ENCODE measurements around the gene FAM131B. TPM values are rescaled to one million over a fixed set of nuclear protein-coding genes. Genes with fewer than 3 reads are reported as not detected.

Gene FAM131B
- under 1 TPM; 0.16 to 0.28 TPM for polyA plus RNA-seq

GRCh38 chr7:143362131-143363015 lies at the start of gene FAM131B:
TSS of gene FAM131B (minus strand) at chr7:143362713. CDS start at chr7:143362603, 110 bp downstream.
- Histone ChIP-seq H3K4me3 (ENCODE audit: low read depth in 1 of 2, low read length in 2 of 2) (peak within 1 kb of the TSS; percentile 40 to 54), H3K27me3 (ENCODE audit: control insufficient read depth in 1 of 2, insufficient read depth in 2 of 2, low read length in 2 of 2) (peaks cover 0 to 15% of the 10 kb centered on the region in 2 donors), H3K4me1 (ENCODE audit: control insufficient read depth in 2 of 2, insufficient read depth in 2 of 2, low read length in 1 of 2) (no peaks in the 10 kb centered on the region), H3K27ac (ENCODE audit: low read depth in 2 of 2, low read length in 1 of 2) (no peak within 1 kb of the TSS), H3K9me3 (ENCODE audit: control insufficient read depth in 2 of 2, insufficient read depth in 1 of 2, low read depth in 1 of 2, low read length in 1 of 2) (no peaks in the 10 kb centered on the region), H3K36me3 (ENCODE audit: control insufficient read depth in 2 of 2, insufficient read depth in 2 of 2, low read length in 1 of 2) (no peaks in the 10 kb centered on the region)
- WGBS, 2 donors = 1% methylated on average over 41 to 112 of the region's 112 CpGs

GRCh38 chr7:143411976-143412708 lies 49.6 kb upstream of the FAM131B start:
- Histone ChIP-seq H3K9me3 (ENCODE audit: control insufficient read depth in 2 of 2, insufficient read depth in 1 of 2, low read depth in 1 of 2, low read length in 1 of 2) (no peaks in the 10 kb centered on the region), H3K27ac (ENCODE audit: low read depth in 2 of 2, low read length in 1 of 2) (peak overlapping the region in 1 of 2 donors; percentile 36), H3K4me1 (ENCODE audit: control insufficient read depth in 2 of 2, insufficient read depth in 2 of 2, low read length in 1 of 2) (peaks cover 0 to 11% of the 10 kb centered on the region in 2 donors), H3K27me3 (ENCODE audit: control insufficient read depth in 1 of 2, insufficient read depth in 2 of 2, low read length in 2 of 2) (no peaks in the 10 kb centered on the region), H3K4me3 (ENCODE audit: low read depth in 1 of 2, low read length in 2 of 2) (no peak overlapping the region), H3K36me3 (ENCODE audit: control insufficient read depth in 2 of 2, insufficient read depth in 2 of 2, low read length in 1 of 2) (no peaks in the 10 kb centered on the region)
- 75 to 84% methylated on average over 5 of the region's 5 CpGs for WGBS, 2 donors

- WGBS, 2 donors = 47 to 54% methylated on average over 6 of the region's 6 CpGs
Measured at GRCh38 chr7:143410521-143411004, 48.0 kb upstream of the FAM131B start.

DNA sequence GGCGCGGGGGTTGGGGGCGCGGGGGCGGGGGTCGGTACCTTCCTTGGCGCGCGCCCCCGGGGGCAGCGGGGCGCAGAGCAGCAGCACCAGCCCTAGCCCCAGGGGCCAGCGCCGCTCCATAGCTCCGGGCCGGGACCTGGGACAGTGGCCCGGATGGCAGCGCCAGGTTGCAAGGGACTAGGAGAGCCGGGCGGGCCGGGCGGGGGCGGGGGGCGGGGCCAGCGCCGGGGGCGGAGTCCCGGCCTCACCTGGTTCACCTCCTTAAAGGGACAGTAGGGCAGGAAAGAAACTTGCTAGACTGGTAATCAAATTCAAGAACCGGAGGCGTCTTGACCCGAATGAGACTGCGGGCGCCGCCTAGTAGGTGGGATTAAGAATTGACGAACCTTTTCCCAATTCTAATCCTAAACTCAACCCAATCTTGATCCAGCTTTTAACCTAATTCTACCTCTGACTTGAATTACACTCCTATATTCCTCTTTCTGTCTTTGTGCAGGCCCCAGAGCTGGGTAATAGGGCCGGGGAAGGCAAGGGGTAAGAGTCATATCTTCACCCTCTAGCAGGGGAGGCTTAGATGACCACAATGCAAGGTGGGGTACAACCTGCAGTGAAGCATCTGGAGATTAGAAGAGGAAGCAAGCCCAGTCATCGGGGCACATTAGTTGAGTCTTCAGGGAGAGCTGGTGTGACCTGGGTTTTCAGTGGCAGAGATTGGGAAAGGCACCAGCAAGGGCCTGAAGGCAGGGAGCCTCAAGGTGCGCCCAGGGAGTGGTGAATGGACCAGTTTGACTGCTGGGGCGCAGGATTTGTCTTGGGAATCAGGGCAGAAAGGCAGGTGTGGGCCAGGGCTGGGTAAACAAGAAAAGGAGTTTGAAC lies 46.4 kb upstream of the FAM131B start, which contains the start of gene EPHA1:
EPHA1 (minus strand) TSS at position 171 of the 876 bp plus-strand sequence; CDS start at position 120, 51 bp downstream.
- Histone ChIP-seq H3K27ac (ENCODE audit: low read depth in 2 of 2, low read length in 1 of 2) (peak within 1 kb of the TSS; percentile 95 to 96), H3K36me3 (ENCODE audit: control insufficient read depth in 2 of 2, insufficient read depth in 2 of 2, low read length in 1 of 2) (peaks cover 0 to 5% of the 10 kb centered on the region in 2 donors), H3K4me1 (ENCODE audit: control insufficient read depth in 2 of 2, insufficient read depth in 2 of 2, low read length in 1 of 2) (peaks cover 0 to 13% of the 10 kb centered on the region in 2 donors), H3K4me3 (ENCODE audit: low read depth in 1 of 2, low read length in 2 of 2) (peak within 1 kb of the TSS; percentile 83 to 85), H3K27me3 (ENCODE audit: control insufficient read depth in 1 of 2, insufficient read depth in 2 of 2, low read length in 2 of 2) (no peaks in the 10 kb centered on the region), H3K9me3 (ENCODE audit: control insufficient read depth in 2 of 2, insufficient read depth in 1 of 2, low read depth in 1 of 2, low read length in 1 of 2) (no peaks in the 10 kb centered on the region)
- 7 to 9% methylated on average over 24 to 39 of the region's 39 CpGs for WGBS, 2 donors

More at GRCh38 chr7:143410521-143411004, 48.0 kb upstream of the FAM131B start:
- Histone ChIP-seq H3K4me3 (ENCODE audit: low read depth in 1 of 2, low read length in 2 of 2) (no peak overlapping the region), H3K9me3 (ENCODE audit: control insufficient read depth in 2 of 2, insufficient read depth in 1 of 2, low read depth in 1 of 2, low read length in 1 of 2) (no peaks in the 10 kb centered on the region), H3K36me3 (ENCODE audit: control insufficient read depth in 2 of 2, insufficient read depth in 2 of 2, low read length in 1 of 2) (no peaks in the 10 kb centered on the region), H3K4me1 (ENCODE audit: control insufficient read depth in 2 of 2, insufficient read depth in 2 of 2, low read length in 1 of 2) (peaks cover 0 to 11% of the 10 kb centered on the region in 2 donors), H3K27ac (ENCODE audit: low read depth in 2 of 2, low read length in 1 of 2) (peak overlapping the region in 1 of 2 donors; percentile 3), H3K27me3 (ENCODE audit: control insufficient read depth in 1 of 2, insufficient read depth in 2 of 2, low read length in 2 of 2) (no peaks in the 10 kb centered on the region)

DNA sequence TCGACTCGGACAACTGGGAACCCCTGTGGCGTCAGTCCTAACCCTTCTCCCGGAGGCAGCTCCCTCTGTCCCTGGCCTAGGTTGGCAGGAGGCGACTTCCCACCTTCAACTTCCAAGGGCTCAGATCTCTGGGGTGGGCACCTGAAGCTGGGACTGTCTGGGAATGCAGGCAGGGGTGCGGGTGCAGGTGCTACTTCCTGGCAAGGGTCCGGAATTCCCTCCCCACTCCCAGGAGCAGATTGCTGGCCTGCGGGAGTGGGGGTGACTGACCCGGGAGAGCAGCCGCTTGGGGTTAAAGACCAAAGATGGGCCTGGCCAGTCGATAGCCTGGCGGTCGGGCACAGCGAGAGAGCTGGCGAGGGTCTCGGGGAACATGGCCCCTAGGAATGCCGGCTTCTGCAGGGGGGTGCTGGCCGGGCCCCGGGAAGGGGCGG lies 45.8 kb upstream of the FAM131B start:
- Histone ChIP-seq H3K27me3 (ENCODE audit: control insufficient read depth in 1 of 2, insufficient read depth in 2 of 2, low read length in 2 of 2) (no peaks in the 10 kb centered on the region), H3K36me3 (ENCODE audit: control insufficient read depth in 2 of 2, insufficient read depth in 2 of 2, low read length in 1 of 2) (peaks cover 0 to 5% of the 10 kb centered on the region in 2 donors), H3K4me3 (ENCODE audit: low read depth in 1 of 2, low read length in 2 of 2) (peak overlapping the region; percentile 83 to 85), H3K9me3 (ENCODE audit: control insufficient read depth in 2 of 2, insufficient read depth in 1 of 2, low read depth in 1 of 2, low read length in 1 of 2) (no peaks in the 10 kb centered on the region), H3K27ac (ENCODE audit: low read depth in 2 of 2, low read length in 1 of 2) (peak overlapping the region; percentile 75 to 96), H3K4me1 (ENCODE audit: control insufficient read depth in 2 of 2, insufficient read depth in 2 of 2, low read length in 1 of 2) (peaks cover 0 to 13% of the 10 kb centered on the region in 2 donors)
- WGBS, 2 donors = 16 to 25% methylated on average over 19 to 20 of the region's 20 CpGs

DNA sequence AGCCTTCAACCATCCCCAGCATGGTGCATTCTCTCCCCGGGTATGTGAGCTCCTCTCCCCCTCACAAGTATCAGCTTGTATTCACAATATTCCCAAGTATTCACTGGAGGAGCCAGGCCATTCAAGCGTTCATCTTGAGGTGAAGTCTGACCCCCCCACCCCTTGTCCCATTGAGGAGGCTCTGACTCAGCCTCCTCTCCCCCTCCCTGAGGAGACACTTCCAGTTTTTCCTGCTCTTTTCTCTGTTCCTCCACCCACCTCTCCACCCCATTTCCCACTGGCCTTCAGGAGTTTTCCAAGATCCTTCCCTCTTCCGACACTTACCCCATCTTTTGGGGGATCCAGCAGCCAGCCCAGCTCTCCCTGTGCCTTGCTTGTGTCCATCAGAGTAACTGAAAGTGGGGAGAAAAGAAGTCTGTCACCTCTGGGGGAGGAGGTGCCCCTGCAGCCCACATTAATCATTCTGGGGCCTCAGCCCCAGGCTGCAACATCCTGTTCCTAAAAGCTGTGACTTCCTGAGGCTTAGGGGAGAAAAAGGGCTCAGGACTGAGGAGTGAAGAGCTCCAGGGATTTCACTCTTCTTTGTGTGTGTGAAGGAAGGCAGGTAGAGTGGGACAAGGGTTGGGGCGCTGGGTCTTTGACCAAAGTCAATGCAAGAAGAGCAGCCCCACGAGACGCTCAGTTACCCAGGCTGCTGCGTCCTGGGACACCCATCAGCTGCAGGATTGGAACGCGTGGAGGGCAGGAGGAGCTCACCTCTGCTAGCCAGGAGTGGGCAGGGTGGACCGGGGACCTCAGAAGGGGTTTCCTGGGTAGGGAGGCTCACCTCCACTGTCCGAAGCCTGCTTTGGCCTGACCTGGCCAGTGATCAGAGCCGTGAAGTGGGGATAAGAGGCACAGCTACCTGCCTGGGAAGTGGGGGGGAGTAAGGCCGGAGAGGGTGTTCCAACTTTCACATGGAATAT lies 45.1 kb upstream of the FAM131B start:
- Histone ChIP-seq H3K9me3 (ENCODE audit: control insufficient read depth in 2 of 2, insufficient read depth in 1 of 2, low read depth in 1 of 2, low read length in 1 of 2) (no peaks in the 10 kb centered on the region), H3K4me3 (ENCODE audit: low read depth in 1 of 2, low read length in 2 of 2) (peak overlapping the region; percentile 83 to 85), H3K27ac (ENCODE audit: low read depth in 2 of 2, low read length in 1 of 2) (peak overlapping the region; percentile 75 to 96), H3K36me3 (ENCODE audit: control insufficient read depth in 2 of 2, insufficient read depth in 2 of 2, low read length in 1 of 2) (peaks cover 0 to 5% of the 10 kb centered on the region in 2 donors), H3K27me3 (ENCODE audit: control insufficient read depth in 1 of 2, insufficient read depth in 2 of 2, low read length in 2 of 2) (no peaks in the 10 kb centered on the region), H3K4me1 (ENCODE audit: control insufficient read depth in 2 of 2, insufficient read depth in 2 of 2, low read length in 1 of 2) (peaks cover 0 to 13% of the 10 kb centered on the region in 2 donors)
- 31 to 37% methylated on average over 13 of the region's 13 CpGs for WGBS, 2 donors

DNA sequence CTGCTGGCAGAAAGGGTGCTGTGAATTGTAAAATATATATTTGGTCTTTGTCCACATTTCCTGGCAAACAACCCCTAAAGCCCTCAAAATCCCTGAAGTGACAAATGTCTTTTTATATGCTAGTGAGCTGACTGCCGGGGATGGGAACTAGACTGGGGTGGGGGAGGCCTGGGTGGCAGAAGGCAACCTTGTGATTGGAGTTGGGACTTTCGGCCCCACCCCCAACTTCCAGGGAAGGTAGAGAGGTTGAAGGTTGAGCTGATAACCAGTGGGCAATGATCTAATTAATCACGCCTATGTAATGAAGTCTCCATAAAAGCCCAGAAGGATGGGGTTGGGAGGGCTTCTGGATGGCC lies 43.5 kb upstream of the FAM131B start:
- H3K36me3 ChIP-seq (ENCODE audit: control insufficient read depth in 2 of 2, insufficient read depth in 2 of 2, low read length in 1 of 2) = peaks cover 0 to 11% of the 10 kb centered on the region in 2 donors
- 73 to 76% methylated on average over 3 of the region's 3 CpGs for WGBS, 2 donors
- H3K4me3 ChIP-seq (ENCODE audit: low read depth in 1 of 2, low read length in 2 of 2) = no peak overlapping the region
- H3K27me3 ChIP-seq (ENCODE audit: control insufficient read depth in 1 of 2, insufficient read depth in 2 of 2, low read length in 2 of 2) = no peaks in the 10 kb centered on the region
- H3K9me3 ChIP-seq (ENCODE audit: control insufficient read depth in 2 of 2, insufficient read depth in 1 of 2, low read depth in 1 of 2, low read length in 1 of 2) = no peaks in the 10 kb centered on the region
- peaks cover 0 to 13% of the 10 kb centered on the region in 2 donors for H3K4me1 ChIP-seq (ENCODE audit: control insufficient read depth in 2 of 2, insufficient read depth in 2 of 2, low read length in 1 of 2)
- no peak overlapping the region for H3K27ac ChIP-seq (ENCODE audit: low read depth in 2 of 2, low read length in 1 of 2)

Data from esophagus (tissue), 2 donors.